Parathyroid adenoma (tissue), 2 donors: ENCODE results near the gene AUTS2.

Source experiments
- H2AFZ ChIP-seq: fragments of 300-600 bp; sonication (generic); one replicate; pipeline ENCODE4 v1.7.0; 2017; ENCODE audit warnings: antibody characterized with exemption, mild to moderate bottlenecking
- H3K27ac ChIP-seq: fragments of 300-600 bp; sonication (generic); one replicate; pipeline ENCODE4 v1.7.0; 2017
- H3K27me3 ChIP-seq: fragments of 300-600 bp; sonication (generic); one replicate; pipeline ENCODE4 v1.7.0; 2017; ENCODE audit warnings: low read length; ENCODE audit not compliant: control insufficient read depth, insufficient read depth
- H3K36me3 ChIP-seq: fragments of 300-600 bp; sonication (generic); one replicate; pipeline ENCODE4 v1.7.0; 2017; ENCODE audit warnings: low read length; ENCODE audit not compliant: control insufficient read depth, insufficient read depth
- H3K4me1 ChIP-seq: fragments of 300-600 bp; sonication (generic); one replicate; pipeline ENCODE4 v1.7.0; 2017; ENCODE audit warnings: control low read depth
- H3K4me2 ChIP-seq: fragments of 300-600 bp; sonication (generic); one replicate; pipeline ENCODE4 v1.7.0; 2017; ENCODE audit warnings: low read length
- H3K4me3 ChIP-seq: fragments of 300-600 bp; sonication (generic); one replicate; pipeline ENCODE4 v1.7.0; 2017; ENCODE audit warnings: low read depth, low read length
- H3K79me2 ChIP-seq: fragments of 300-600 bp; sonication (generic); one replicate; pipeline ENCODE4 v1.7.0; 2017; ENCODE audit warnings: control low read depth
- H3K9ac ChIP-seq: fragments of 300-600 bp; sonication (generic); one replicate; pipeline ENCODE4 v1.7.0; 2017; ENCODE audit warnings: mild to moderate bottlenecking
- H3K9me3 ChIP-seq: fragments of 300-600 bp; sonication (generic); one replicate; pipeline ENCODE4 v1.7.0; 2017; ENCODE audit warnings: low read length; ENCODE audit not compliant: control insufficient read depth
- CTCF ChIP-seq: fragments of 300-600 bp; sonication (generic); IDR thresholded peaks from one replicate; pipeline ENCODE4 v1.7.0; 2017; ENCODE audit warnings: antibody characterized with exemption, mild to moderate bottlenecking
- donor health status: primary hyperparathyroidism.

AUTS2 gene

GRCh38 chr7:69640925-69641594 lies 42.8 kb downstream of the AUTS2 start:
- Histone ChIP-seq H3K27ac (no peak overlapping the region), H3K9me3 (no peaks in the 10 kb centered on the region), H2AFZ (no peak overlapping the region), H3K4me2 (no peak overlapping the region), H3K9ac (no peak overlapping the region), H3K79me2 (no peaks in the 10 kb centered on the region), H3K4me3 (no peak overlapping the region), H3K36me3 (no peaks in the 10 kb centered on the region), H3K27me3 (no peaks in the 10 kb centered on the region), H3K4me1 (no peaks in the 10 kb centered on the region)
- no peak for TF ChIP-seq CTCF

GRCh38 chr7:69643265-69643664 lies 45.0 kb downstream of the AUTS2 start:
- Histone ChIP-seq H3K4me1 (no peaks in the 10 kb centered on the region), H3K9ac (no peak overlapping the region), H3K36me3 (no peaks in the 10 kb centered on the region), H2AFZ (no peak overlapping the region), H3K79me2 (no peaks in the 10 kb centered on the region), H3K4me3 (no peak overlapping the region), H3K4me2 (no peak overlapping the region), H3K9me3 (no peaks in the 10 kb centered on the region), H3K27ac (no peak overlapping the region), H3K27me3 (no peaks in the 10 kb centered on the region)
- no peak for TF ChIP-seq CTCF

GRCh38 chr7:69643708-69644445 lies 45.6 kb downstream of the AUTS2 start:
- H3K9me3 ChIP-seq, result no peaks in the 10 kb centered on the region
- no peaks in the 10 kb centered on the region for H3K36me3 ChIP-seq
- H3K4me3 ChIP-seq, result no peak overlapping the region
- H3K79me2 ChIP-seq, result no peaks in the 10 kb centered on the region
- H3K4me2 ChIP-seq, result no peak overlapping the region
- no peaks in the 10 kb centered on the region for H3K4me1 ChIP-seq
- no peak overlapping the region for H3K27ac ChIP-seq
- H3K27me3 ChIP-seq, result no peaks in the 10 kb centered on the region
- H3K9ac ChIP-seq, result no peak overlapping the region
- no peak overlapping the region for H2AFZ ChIP-seq
- no peak for TF ChIP-seq CTCF

GRCh38 chr7:69645683-69646082 lies 47.4 kb downstream of the AUTS2 start:
- H3K9ac ChIP-seq, result no peak overlapping the region

More at GRCh38 chr7:69645683-69646082, 47.4 kb downstream of the AUTS2 start:
- Histone ChIP-seq H2AFZ (no peak overlapping the region), H3K79me2 (no peaks in the 10 kb centered on the region), H3K36me3 (no peaks in the 10 kb centered on the region), H3K27ac (no peak overlapping the region), H3K9me3 (no peaks in the 10 kb centered on the region), H3K4me2 (no peak overlapping the region), H3K27me3 (no peaks in the 10 kb centered on the region), H3K4me3 (no peak overlapping the region), H3K4me1 (no peaks in the 10 kb centered on the region)
- TF ChIP-seq CTCF, result no peak
